Right ventricle myocardium superior (tissue), 1 donor: ENCODE data around the gene DVL2. TPM values are rescaled to one million over a fixed set of nuclear protein-coding genes. Genes with fewer than 3 reads are reported as not detected.

Source experiments
- ATAC-seq: fragments of 200-7000 bp; cut with Tn5 transposase; one replicate; pipeline ENCODE4 v1.9.1; 2020; ENCODE audit warnings: mild to moderate bottlenecking; ENCODE audit not compliant: poor library complexity
- DNase-seq: peaks from one replicate; pipeline ENCODE4 v3.0.0-alpha.2; 2020
- intact Hi-C: fragments of 100-400 bp; cut with DNase I; formaldehyde crosslinking; loops from one replicate; pipeline ENCODE4 v1.11.2; 2022
- long read RNA-seq: library from polyadenylated mRNA; unstranded; transcript quantifications from one replicate; pipeline ENCODE4 v2.0.0, GENCODE V29; 2021
- total RNA-seq: library from RNA; stranded (reverse); fragmentation: NEBNext Ultra II Directional; extraction: Animal tissue kit (Norgen Biotek cat#: 25700); gene quantifications from one replicate; pipeline ENCODE4 v1.2.1, GENCODE V29; 2021
- donor health status: DM: no; HTN: yes; CAD: no; lungs with severe emphysema.

DVL2 gene
- 20.4 TPM for total RNA-seq
- long read RNA-seq, transcript DVL2-201 (15 exons, 3,018 nt) = major isoform, 56 of 96 reads
- long read RNA-seq, partial matches to known transcripts = 6 of 96 reads
- long read RNA-seq, other reads (novel, unspliced or antisense) = 33 of 96 reads

DNA sequence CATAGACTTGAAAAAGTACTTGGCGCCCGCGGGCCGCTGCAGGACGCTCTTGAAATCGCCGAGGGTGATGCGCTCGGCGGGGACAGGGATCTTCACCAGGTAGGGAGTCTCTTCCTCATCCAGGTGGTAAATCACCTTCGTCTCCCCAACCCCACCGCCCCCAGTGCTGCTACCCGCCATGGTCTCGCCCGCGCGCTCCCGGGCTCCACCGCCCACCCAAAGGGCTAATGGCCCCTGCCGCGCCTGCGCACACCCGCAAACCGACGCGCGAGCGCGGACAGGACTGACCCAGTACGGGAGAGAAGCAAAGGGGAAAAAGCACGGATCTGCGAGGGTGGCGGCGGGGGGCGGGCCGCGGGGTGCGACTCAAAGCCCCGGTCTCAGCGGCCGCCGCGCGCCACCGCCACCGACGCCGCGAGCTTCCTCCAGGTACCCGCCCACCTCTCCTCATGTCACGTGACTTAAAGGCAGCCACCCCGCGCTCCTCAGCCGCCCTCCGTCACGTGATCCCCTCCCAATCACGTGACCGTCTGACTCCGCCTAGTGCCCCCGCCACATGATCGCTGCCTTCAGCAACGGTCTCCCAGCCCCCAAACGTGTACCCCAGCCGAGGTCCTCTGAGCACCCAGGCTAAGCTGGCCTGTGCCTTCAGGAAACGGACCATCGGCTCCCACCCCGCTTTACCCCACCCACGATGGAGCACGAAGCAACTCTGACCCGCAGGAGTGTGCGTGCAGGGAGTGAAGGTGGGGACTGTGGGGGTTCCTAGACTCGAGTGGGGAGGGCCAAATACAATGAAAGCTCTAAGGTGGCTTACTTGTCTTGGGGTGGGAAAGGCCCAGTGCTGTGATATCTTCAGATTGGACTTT lies at the start of gene DVL2:
TSS of gene DVL2 (minus strand) at position 435 of the 869 bp plus-strand sequence. CDS start at position 180, 255 bp downstream.
- ATAC-seq (peak; percentile 78), DNase-seq (peak; percentile 96)
- intact Hi-C loops = no loop called here

DNA sequence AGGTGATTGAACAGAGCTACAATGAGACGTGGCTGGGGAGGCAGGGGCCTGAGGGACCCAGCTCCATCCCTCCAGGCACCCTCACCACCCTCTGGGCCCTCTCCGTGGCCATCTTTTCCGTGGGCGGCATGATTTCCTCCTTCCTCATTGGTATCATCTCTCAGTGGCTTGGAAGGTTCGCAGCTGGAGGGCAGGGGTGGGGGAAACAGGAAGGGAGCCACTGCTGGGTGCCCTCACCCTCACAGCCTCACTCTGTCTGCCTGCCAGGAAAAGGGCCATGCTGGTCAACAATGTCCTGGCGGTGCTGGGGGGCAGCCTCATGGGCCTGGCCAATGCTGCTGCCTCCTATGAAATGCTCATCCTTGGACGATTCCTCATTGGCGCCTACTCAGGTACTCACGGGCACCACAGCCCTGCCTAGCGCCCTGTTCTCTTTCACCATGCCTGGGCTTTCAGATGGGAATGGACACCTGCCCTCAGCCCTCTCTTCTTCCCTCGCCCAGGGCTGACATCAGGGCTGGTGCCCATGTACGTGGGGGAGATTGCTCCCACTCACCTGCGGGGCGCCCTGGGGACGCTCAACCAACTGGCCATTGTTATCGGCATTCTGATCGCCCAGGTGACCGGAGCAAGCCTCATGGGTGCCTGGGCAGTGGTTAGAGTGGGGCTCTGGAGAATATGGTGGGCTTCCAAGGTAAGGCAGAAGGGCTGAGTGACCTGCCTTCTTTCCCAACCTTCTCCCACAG lies 49.3 kb upstream of the DVL2 start:
- DNase-seq = no peak
- intact Hi-C loops = no loop called here
- no peak for ATAC-seq

DNA sequence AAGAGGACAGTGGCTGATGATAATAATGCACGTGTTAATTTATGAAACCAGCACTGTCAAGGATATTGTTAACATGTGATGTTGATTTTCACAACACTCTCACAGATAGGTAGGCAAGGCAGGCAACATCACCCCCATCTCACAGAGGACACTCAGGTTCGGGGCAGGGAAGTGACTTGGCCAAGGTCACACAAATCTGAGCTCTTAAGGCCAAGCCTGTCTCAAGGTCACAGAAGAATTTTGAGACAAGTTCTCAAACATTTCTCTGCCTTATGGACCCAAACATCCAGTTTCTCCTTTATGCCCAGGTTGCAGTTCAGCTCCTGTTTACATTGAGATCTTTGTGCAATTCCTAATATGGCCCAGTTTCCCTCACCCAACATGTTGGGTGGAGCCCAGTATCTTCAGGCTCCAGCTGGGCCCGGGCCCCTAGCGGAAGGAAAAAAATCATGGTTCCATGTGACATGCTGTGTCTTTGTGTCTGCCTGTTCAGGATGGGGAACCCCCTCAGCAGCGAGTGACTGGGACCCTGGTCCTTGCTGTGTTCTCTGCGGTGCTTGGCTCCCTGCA lies 48.5 kb upstream of the DVL2 start:
- intact Hi-C loops = no loop called here
- DNase-seq (no peak), ATAC-seq (peak; percentile 0)

DNA sequence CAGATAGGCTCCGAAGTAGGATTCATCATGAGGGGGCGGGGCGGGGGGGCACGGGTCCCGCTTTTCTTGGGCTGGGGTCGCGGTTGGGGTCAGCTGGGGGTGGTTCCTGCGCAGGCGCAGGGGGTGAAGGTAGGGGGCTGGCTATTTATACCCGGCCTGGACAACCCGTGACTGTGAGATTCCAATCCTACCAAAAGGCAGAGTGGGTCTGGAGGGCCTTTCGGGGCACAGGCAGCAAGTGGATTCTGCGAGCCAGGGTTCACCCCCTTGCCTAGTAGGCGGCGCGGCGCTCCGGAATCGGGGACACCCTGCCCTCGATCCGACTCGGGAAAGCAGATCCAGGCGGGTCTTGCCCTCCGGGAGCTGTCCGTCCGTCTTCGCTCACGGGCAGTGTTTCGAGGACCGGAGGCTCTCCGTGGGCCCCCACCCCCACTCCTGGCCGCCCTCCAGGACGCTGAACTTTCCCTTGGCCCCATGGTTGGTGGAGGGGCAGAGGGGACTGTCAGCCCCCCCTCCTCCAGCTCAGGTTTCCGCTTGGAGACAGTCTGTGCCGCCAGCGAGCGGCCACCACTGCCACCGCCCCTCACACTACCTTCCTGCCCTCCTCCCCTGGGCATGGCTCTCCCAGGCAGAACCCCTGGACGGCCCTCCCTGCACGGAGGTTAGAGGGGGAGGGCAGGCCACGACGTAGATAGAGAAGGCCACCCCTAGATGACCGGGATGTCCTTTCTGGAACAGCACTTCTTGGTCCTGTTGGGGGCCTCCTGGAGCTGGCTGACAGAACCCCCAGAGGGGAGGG lies 47.8 kb upstream of the DVL2 start:
- ATAC-seq (peak; percentile 49), DNase-seq (peak; percentile 86)
- intact Hi-C loops = loop anchor here (1.0 to 2.0 kb wide), 2 partner anchors 14 to 67 kb away; no protein-coding TSS in a partner anchor

DNA sequence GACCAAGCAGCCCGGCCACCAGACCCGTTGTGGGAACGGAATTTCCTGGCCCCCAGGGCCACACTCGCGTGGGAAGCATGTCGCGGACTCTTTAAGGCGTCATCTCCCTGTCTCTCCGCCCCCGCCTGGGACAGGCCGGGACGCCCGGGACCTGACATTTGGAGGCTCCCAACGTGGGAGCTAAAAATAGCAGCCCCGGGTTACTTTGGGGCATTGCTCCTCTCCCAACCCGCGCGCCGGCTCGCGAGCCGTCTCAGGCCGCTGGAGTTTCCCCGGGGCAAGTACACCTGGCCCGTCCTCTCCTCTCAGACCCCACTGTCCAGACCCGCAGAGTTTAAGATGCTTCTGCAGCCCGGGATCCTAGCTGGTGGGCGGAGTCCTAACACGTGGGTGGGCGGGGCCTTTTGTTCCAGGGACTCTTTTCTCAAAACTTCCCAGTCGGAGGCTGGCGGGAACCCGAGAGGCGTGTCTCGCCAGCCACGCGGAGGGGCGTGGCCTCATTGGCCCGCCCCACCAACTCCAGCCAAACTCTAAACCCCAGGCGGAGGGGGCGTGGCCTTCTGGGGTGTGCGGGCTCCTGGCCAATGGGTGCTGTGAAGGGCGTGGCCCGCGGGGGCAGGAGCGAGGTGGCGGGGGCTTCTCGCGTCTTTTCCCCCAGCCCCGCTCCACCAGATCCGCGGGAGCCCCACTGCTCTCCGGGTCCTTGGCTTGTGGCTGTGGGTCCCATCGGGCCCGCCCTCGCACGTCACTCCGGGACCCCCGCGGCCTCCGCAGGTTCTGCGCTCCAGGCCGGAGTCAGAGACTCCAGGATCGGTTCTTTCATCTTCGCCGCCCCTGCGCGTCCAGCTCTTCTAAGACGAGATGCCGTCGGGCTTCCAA lies 47.0 kb upstream of the DVL2 start, which contains the start of gene SLC2A4:
TSS of gene SLC2A4 (plus strand) at position 645 of the 879 bp plus-strand sequence. CDS start at position 862, 217 bp downstream.
- ATAC-seq = peak; percentile 85
- intact Hi-C loops = loop anchor here (1.0 to 2.0 kb wide), 2 partner anchors 15 to 67 kb away; no protein-coding TSS in a partner anchor

DNA sequence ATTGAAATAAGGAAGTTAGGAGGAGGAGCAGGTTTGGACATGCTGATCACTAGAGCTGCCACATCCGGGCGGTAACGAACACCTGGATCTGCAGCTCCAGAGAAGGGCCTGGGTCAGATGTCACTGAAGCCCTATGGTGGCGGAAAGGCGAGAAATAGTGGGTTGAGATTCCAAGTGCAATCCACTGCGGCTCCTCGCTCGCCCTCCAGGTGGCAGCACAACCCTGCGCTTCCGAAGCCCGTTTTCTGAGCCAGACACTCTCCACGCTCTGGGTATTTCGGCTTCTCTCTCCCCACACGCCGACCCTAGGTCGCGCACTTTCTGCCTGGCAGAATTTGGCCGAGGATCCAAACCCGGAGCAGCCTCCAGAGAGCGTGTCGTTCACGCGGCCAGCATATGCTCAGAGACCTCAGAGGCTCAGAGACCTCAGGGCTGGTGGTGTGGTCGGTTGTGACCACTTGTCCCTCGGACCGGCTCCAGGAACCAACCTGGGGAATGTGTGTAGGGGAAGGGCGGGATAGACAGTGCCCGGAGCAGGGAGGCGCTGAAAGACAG lies 46.3 kb upstream of the DVL2 start:
- peak; percentile 67 for ATAC-seq
- peak; percentile 90 for DNase-seq
- intact Hi-C loops = loop anchor here (1.0 to 2.0 kb wide), 2 partner anchors 16 to 68 kb away; no protein-coding TSS in a partner anchor

More for the DNA sequence above, 47.0 kb upstream of the DVL2 start, which contains the start of gene SLC2A4:
- DNase-seq = peak; percentile 97

DNA sequence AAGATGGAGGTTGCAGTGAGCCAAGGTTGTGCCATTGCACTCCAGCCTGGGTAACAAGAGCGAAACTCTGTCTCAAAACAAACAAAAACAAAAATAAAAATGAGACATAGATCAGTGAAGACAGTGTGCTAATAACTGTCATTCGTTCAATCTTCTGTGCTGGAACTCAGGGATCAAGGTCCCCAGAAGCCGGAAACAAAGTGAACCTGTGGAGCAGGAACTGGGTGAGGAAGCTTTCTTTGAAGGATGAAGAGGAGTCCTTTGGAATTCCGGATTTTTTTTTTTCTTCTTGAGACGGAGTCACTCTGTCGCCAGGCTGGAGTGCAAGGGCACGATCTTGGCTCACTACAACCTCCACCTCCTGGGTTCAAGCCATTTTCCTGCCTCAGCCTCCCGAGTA lies 45.1 kb upstream of the DVL2 start:
- ATAC-seq (no peak), DNase-seq (no peak)
- intact Hi-C loops = no loop called here

DNA sequence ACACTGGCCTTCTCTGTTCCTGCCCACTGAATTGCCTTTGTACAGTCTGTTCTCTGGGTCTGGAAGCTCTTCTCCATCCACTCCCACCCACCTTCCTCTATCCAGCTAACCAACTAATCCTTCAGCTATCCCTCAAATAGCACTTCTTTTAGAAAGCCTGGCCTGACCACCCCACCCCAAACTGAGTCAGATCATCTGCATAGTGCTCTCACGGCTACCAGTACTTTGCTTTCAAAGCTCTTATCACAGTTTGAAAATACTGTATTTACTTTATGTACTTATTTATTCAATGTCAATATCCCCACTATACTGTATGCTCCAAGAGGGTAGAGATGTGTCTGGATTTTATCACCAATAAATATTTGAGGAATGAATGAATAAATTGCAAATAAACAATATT lies 32.5 kb upstream of the DVL2 start:
- intact Hi-C loops = no loop called here
- DNase-seq = no peak
- ATAC-seq = no peak

DNA sequence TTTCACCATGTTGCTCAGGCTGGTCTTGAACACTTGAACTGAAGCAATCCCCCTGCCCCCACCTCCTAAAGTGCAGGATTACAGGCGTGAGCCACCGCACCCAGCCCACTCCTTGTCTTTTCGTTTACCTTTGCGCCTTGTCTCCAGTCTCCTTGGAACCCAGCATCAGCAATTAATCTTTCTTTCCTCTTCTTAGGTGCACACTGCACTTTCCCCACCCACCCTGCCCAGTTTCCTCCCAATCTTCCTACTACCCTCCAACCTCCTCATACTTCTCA lies 29.4 kb upstream of the DVL2 start:
- intact Hi-C loops = no loop called here
- ATAC-seq (no peak), DNase-seq (no peak)

DNA sequence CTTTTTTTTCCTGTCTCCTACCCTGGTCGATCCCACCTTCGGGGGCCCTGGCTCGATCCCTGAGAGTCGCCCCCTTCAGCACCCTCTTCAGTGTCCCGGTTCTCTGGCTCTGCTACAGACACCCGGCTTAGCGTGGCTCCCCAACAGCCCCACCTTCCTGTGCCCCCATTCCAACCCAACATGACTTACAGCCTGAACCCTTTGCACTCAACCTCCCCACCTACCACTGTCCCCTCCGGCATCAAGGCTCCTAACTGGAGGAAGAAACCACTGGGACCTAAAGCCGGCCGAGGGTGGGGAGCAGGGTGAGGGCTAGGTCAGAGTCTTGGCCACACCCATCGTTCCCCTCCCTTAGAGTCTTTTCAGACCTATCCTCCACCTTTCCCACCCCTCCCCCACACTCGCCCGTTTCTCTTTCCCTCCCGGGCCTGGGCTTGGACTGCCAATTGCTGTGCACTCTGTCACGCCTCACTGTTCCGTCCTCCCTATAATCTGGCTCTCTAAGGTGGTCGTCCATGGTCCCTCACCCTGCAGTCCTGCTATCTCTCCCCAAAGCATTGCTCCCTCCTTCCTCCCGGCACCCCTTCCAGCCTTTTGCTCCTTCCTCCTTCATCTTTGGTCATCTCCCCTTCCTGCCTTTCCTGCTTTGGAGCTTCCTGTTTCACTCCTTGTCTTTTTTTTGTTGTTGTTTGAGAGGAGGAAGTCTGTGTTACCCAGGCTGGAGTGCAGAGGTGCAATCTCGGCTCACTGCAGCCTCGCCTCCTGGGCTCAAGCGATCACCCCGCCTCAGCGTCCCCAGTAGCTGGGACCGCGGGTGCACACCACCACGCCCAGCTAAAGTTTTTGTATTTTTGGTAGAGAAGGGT lies 28.9 kb upstream of the DVL2 start:
- peak; percentile 44 for DNase-seq
- intact Hi-C loops = no loop called here

DNA sequence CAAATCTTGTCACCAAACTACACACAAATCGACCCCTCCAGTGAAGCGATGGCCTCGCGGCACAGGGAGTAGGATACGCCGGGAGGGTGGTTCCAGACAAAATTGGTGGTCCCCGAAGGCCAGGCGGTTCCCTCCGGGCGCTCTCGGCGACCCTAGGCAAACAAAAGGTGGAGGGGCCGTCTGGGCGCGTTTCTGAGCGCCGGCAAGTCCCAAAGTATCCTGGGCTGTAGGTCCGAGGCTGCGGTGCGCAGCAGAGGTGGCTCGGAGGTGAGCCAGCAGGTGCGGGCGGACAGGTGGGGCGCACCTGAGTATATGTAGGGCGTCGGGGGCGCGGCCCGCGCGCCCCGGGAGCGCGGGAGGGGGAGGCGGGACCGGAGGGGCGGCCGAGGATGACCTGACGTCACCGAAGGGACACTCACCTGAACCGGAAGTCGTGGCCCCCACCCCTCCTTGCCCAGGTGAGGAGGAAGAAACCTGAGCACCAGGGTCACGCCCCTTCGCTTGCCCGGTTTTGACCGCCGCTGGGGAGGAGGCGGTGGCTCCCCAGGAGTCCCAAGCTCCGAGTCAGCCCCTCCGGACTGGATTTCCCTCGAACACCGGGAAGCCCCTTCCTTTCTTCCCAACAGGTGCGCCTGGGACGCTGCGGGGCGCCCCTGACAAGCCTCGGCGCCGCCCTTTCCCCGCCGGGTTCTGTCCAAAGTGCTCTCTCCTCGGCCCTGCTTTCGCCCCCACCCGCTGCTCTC lies 28.0 kb upstream of the DVL2 start, which contains the start of gene CLDN7:
TSS of gene CLDN7 (minus strand) at position 287 of the 743 bp plus-strand sequence. CDS start 435 bp downstream, outside the sequence.
- intact Hi-C loops = no loop called here
- DNase-seq (peak; percentile 39), ATAC-seq (no peak)

More for the DNA sequence above, 28.9 kb upstream of the DVL2 start:
- ATAC-seq = peak; percentile 24

DNA sequence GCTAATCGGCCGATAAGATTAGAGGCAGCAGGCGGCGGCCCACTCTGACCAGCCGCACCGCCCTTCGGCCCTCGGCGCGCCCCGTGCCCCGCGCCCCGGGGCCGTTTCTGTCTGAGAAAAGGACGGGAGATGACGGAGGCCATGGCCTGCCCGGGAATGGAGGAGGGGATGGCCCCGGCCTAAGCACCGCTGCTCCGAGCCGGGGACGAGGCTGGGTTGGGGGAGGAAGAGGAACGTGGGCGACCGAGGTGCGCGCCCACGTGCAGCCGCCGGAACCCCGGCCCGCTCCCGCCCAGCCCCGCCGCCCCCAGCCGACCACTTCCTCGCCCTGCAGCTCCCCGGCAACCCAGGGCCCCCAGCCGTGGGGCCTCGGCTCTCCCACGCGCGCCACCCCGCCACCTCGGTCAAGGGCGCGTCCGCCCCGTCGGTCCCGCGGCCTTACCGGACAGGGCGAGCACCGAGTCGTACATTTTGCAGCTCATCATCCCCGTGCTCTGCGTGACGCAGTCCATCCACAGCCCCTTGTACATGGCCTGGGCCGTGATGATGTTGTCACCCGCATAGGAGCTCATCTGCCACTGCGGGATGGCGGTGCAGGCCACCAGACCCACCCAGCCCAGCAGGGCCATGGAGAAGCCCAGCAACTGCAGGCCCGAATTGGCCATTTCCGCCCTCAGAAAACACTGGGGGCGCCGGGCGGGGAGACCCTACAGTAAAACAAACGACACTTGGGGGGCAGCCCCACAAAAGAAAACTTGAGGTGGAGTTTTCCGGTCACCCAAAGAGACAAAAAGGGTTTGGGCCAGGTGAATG lies 27.3 kb upstream of the DVL2 start:
- peak; percentile 35 for ATAC-seq
- intact Hi-C loops = no loop called here
- DNase-seq = peak; percentile 31

DNA sequence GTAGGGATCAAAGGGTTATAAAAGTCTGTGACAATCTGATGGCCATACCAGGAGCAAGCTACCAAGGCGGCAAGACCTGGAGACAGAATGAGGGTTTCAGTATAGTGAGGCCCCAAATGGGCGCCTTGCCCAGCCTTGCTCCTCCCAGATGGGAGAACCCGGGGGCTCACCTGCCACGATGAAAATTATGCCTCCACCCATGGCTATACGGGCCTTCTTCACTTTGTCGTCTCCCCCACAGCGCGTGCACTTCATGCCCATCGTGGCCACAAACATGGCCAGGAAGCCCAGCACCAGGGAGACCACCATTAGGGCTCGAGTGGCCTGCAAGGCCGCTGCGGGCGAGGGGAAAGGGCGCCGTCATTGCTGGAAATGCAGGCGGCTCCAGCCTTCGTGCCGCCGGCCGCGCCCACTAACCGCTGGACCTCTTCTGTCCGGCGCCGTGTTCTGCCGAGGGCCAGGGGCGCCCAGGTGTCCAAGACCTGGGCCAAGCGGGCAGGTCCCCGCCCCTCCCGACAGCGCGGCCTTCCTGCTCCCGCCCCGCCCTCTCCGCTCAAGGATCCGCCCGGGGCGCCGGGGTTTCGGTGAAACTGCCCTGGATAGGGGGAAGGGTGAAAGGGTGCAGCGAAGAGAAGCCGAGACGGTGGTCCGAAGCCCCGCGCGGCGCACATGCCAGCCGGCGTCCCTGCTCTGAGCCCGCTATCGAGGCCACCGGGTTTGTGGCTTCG lies 26.5 kb upstream of the DVL2 start:
- intact Hi-C loops = no loop called here
- DNase-seq (peak; percentile 36), ATAC-seq (peak; percentile 67)

DNA sequence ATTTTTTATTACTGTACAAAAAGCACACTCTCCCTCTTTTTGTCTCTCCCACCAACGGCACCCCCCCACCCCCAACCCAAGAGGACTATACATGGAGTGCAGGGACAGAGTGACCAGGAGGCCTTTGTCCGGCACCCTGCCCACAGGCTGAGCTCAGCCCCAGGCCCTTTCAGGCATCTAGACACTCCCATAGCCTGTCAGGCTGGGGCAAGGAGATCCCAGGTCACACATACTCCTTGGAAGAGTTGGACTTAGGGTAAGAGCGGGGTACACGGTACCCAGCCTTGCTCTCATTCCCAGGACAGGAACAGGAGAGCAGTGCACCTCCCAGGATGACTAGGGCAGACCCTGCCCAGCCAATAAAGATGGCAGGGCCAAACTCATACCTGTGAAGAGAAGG lies 25.8 kb upstream of the DVL2 start:
- ATAC-seq (no peak), DNase-seq (peak; percentile 13)
- intact Hi-C loops = no loop called here
